SU-DHL-6 (cell line): ENCODE data around the gene MXRA5.

Experiments used
- EZH2phosphoT487 ChIP-seq: fragments of 200-600 bp; sonication (generic), shearing (Covaris generic); conservative IDR thresholded peaks from 2 replicates; pipeline ENCODE4 v1.6.1; 2018; ENCODE audit warnings: mild to moderate bottlenecking, antibody characterized with exemption, low read length, moderate library complexity, mixed read lengths
- TF ChIP-seq, protein P1 (sequence below): fragments of 200-600 bp; sonication (generic); IDR thresholded peaks from one replicate; pipeline ENCODE4 v1.5.1; 2017; ENCODE audit warnings: antibody characterized with exemption, mild to moderate bottlenecking, low read length, moderate library complexity; ENCODE audit not compliant: insufficient read depth, poor library complexity, severe bottlenecking

DNA sequence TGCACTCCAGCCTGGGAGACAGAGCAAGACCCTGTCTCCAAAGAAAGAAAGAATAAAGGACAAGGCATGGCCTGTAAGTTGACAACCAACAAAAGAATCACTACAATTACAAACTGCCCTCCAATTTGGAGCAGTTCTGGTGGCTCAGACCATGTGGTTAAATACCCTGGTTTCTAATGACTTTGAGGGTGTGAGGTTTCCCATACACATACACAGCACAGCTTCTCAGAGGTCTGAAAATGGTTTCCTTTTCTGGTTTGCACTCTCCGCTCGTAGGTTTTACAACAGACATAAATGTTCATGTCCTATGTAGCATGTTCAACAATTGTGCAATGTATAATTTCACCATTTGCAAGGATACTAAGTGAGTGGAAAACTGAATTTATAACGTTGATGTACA is 34.2 kb upstream of the MXRA5 start:
- TF ChIP-seq, protein P1, sequence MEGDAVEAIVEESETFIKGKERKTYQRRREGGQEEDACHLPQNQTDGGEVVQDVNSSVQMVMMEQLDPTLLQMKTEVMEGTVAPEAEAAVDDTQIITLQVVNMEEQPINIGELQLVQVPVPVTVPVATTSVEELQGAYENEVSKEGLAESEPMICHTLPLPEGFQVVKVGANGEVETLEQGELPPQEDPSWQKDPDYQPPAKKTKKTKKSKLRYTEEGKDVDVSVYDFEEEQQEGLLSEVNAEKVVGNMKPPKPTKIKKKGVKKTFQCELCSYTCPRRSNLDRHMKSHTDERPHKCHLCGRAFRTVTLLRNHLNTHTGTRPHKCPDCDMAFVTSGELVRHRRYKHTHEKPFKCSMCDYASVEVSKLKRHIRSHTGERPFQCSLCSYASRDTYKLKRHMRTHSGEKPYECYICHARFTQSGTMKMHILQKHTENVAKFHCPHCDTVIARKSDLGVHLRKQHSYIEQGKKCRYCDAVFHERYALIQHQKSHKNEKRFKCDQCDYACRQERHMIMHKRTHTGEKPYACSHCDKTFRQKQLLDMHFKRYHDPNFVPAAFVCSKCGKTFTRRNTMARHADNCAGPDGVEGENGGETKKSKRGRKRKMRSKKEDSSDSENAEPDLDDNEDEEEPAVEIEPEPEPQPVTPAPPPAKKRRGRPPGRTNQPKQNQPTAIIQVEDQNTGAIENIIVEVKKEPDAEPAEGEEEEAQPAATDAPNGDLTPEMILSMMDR = no peak
- no peak for TF ChIP-seq EZH2phosphoT487
